Suprapubic skin (tissue), 4 donors: ENCODE measurements around the gene MLPH. TPM values are rescaled to one million over a fixed set of nuclear protein-coding genes. Genes with fewer than 3 reads are reported as not detected.

ENCODE experiments used
- DNase-seq, 2 donors: peaks; one replicate each; pipeline ENCODE4 v3.0.0-alpha.2; 2019; ENCODE audit warnings: low spot score in 2 of 2
- H3K27ac ChIP-seq: fragments of 200-600 bp; sonication (generic); one replicate; pipeline ENCODE4 v1.5.1; 2019
- H3K27me3 ChIP-seq: fragments of 200-600 bp; sonication (generic); one replicate; pipeline ENCODE4 v1.5.1; 2019
- H3K36me3 ChIP-seq: fragments of 200-600 bp; sonication (generic); one replicate; pipeline ENCODE4 v1.5.1; 2019
- H3K4me1 ChIP-seq: fragments of 200-600 bp; sonication (generic); one replicate; pipeline ENCODE4 v1.5.1; 2019
- H3K4me3 ChIP-seq: fragments of 200-600 bp; sonication (generic); one replicate; pipeline ENCODE4 v1.5.1; 2019; ENCODE audit warnings: mild to moderate bottlenecking
- H3K9me3 ChIP-seq: fragments of 200-600 bp; sonication (generic); one replicate; pipeline ENCODE4 v1.5.1; 2019
- EP300 ChIP-seq: sonication (generic); formaldehyde crosslinking; IDR thresholded peaks from one replicate; pipeline ENCODE4 v1.6.1; 2017; ENCODE audit warnings: antibody characterized with exemption
- POLR2A ChIP-seq, 2 donors: fragments of 450-650 bp; IDR thresholded peaks; one replicate each; pipeline ENCODE4 v1.6.1; 2017; ENCODE audit warnings: antibody characterized with exemption in 2 of 2, mild to moderate bottlenecking in 2 of 2, moderate library complexity in 2 of 2
- POLR2AphosphoS5 ChIP-seq, 3 donors: sonication (generic); formaldehyde crosslinking; IDR thresholded peaks; one replicate each; pipeline ENCODE4 v1.6.1; 2017; ENCODE audit warnings: antibody characterized with exemption in 3 of 3
- WGBS: methylation state at CpG from one replicate; pipeline ENCODE4 v1.1.5; 2018; 5-methylcytosine and 5-hydroxymethylcytosine counted together
- total RNA-seq, 4 donors: library from RNA; depleted of rRNA; stranded (reverse); fragments of >200 nt; gene quantifications; one replicate each; pipeline ENCODE4 v1.1.0, GENCODE V29; 2016
- TF ChIP-seq, protein P1 (sequence below), 2 donors: fragments of 200-600 bp in 1 of 2; fragments of 450-650 bp in 1 of 2; sonication (generic) in 1 of 2; IDR thresholded peaks; one replicate each; pipeline ENCODE4 v1.5.1; 2016 to 2019; ENCODE audit warnings: antibody characterized with exemption in 2 of 2, mild to moderate bottlenecking in 1 of 2, moderate library complexity in 1 of 2

MLPH gene
- total RNA-seq, 4 donors from 2014 or later: 8.8 to 41.1 (median 24.4) TPM

DNA sequence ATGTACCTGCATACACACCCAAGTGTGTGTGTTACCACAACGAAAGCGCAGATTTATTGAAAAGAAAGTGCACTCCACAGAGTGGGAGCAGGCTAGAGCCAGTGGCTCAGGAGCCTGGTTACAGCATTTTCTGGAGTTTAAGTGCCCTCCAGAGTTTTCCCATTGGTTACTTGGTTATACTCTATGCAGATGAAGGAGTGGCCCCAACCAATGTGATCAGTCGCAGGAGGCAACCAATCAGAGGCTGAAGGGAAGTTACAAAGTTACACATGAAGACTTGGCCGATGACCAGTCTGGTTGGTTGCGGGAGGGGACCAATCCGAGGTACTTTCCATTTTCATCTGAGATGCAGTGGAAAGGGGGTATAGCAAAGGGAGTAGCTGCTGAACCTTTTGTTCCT, 65.9 kb downstream of the MLPH start:
- Histone ChIP-seq H3K9me3 (peaks cover 7% of the 10 kb centered on the region), H3K27ac (no peak overlapping the region), H3K36me3 (peaks cover 12% of the 10 kb centered on the region), H3K27me3 (no peaks in the 10 kb centered on the region), H3K4me3 (no peak overlapping the region), H3K4me1 (peaks cover 2% of the 10 kb centered on the region)
- no peak for DNase-seq
- 93% methylated on average over 4 of the region's 6 CpGs for WGBS
- TF ChIP-seq EP300 (no peak), POLR2AphosphoS5 (IDR thresholded peaks at IDR 0.05) (no peak), POLR2A (IDR thresholded peaks at IDR 0.05) (no peak)
- TF ChIP-seq, protein P1, sequence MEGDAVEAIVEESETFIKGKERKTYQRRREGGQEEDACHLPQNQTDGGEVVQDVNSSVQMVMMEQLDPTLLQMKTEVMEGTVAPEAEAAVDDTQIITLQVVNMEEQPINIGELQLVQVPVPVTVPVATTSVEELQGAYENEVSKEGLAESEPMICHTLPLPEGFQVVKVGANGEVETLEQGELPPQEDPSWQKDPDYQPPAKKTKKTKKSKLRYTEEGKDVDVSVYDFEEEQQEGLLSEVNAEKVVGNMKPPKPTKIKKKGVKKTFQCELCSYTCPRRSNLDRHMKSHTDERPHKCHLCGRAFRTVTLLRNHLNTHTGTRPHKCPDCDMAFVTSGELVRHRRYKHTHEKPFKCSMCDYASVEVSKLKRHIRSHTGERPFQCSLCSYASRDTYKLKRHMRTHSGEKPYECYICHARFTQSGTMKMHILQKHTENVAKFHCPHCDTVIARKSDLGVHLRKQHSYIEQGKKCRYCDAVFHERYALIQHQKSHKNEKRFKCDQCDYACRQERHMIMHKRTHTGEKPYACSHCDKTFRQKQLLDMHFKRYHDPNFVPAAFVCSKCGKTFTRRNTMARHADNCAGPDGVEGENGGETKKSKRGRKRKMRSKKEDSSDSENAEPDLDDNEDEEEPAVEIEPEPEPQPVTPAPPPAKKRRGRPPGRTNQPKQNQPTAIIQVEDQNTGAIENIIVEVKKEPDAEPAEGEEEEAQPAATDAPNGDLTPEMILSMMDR (IDR thresholded peaks at IDR 0.05): no peak

DNA sequence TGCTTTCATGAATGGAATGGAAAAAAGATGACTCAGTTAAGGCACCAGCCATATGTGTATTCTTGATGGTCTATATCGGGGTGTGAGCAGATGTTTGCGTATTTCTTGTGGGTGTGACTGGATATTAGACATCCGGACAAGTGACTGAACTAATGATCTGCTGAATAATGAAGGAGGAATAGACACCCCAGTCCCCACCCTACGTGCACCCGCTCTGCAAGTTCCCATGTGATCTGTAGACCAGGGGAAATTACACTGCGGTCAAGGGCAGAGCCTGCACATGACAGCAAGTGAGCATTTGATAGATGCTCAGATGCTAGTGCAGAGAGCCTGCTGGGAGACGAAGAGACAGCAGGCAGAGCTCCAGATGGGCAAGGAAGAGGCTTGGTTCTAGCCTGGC, 66.9 kb downstream of the MLPH start:
- Histone ChIP-seq H3K36me3 (peaks cover 12% of the 10 kb centered on the region), H3K27ac (no peak overlapping the region), H3K4me3 (no peak overlapping the region), H3K4me1 (peaks cover 7% of the 10 kb centered on the region), H3K9me3 (peaks cover 7% of the 10 kb centered on the region), H3K27me3 (no peaks in the 10 kb centered on the region)
- DNase-seq: no peak
- TF ChIP-seq EP300 (no peak), POLR2AphosphoS5 (IDR thresholded peaks at IDR 0.05) (no peak), POLR2A (IDR thresholded peaks at IDR 0.05) (no peak)
- TF ChIP-seq, protein P1 (IDR thresholded peaks at IDR 0.05): no peak
- 75% methylated on average over 7 of the region's 7 CpGs for WGBS

DNA sequence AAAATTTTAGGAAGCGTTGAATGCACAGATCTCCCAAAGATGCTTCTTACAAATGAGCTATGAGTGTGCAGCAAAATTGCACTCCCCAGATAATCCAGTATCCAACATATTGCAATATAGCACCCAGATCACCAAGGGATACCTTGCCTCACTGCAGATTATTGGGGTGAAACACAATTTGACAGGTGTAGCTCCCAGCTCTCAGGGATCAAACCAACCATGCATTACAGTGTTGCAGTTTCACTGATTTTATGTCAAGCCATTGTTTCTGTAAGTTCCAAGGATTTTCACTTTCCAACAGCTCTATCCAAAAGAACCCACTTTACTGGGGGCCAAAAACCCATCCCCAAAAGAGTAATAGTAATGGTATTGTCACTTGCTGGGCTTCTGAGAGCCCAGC, 68.5 kb downstream of the MLPH start:
- 97% methylated on average over 1 of the region's 1 CpG for WGBS
- peaks cover 7% of the 10 kb centered on the region for H3K9me3 ChIP-seq
- H3K4me1 ChIP-seq: peaks cover 17% of the 10 kb centered on the region
- no peaks in the 10 kb centered on the region for H3K27me3 ChIP-seq
- DNase-seq: no peak
- no peak overlapping the region for H3K4me3 ChIP-seq
- H3K36me3 ChIP-seq: peaks cover 12% of the 10 kb centered on the region
- TF ChIP-seq POLR2A (IDR thresholded peaks at IDR 0.05): no peak
- TF ChIP-seq EP300: no peak
- TF ChIP-seq, protein P1 (IDR thresholded peaks at IDR 0.05): no peak
- no peak for TF ChIP-seq POLR2AphosphoS5 (IDR thresholded peaks at IDR 0.05)
- H3K27ac ChIP-seq: no peak overlapping the region

DNA sequence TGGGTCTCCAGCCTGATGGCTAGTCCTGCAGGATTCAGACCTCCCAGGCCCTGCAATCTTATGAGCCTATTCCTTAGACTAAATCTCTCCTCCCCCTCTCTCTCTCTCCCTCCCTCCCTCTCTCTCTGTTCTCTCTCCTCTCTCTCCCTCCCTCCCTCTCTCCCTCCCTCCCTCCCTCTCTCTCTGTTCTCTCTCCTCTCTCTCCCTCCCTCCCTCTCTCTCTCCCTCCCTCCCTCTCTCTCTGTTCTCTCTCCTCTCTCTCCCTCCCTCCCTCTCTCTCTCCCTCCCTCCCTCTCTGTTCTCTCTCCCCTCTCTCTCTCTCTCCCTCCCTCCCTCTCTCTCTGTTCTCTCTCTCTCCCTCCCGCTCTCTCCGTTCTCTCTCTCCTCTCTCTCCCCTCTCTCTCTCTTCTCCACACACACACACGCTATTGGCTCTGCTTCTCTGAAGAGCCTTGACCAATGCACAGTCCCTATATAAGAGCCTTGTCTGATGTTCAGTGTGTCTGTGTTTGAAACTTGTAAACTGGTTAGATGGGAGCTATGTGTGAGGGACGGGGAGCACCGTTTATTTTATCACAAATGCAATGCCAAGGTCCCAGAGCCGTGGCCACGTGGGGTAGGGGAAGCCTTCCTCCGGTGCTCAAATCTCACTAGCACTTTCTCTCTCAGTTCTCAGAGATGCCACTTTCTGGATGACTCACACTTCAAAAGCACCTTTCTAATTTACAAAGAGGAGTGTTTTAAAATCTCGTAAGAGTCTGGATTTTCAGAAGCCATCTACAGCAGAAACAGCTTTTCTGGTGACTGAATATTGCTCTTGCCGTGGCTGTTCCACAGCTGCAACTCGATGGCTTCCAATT, 70.0 kb downstream of the MLPH start:
- H3K36me3 ChIP-seq: peaks cover 12% of the 10 kb centered on the region
- H3K4me3 ChIP-seq: no peak overlapping the region
- peaks cover 7% of the 10 kb centered on the region for H3K9me3 ChIP-seq
- DNase-seq: no peak
- no peaks in the 10 kb centered on the region for H3K27me3 ChIP-seq
- WGBS: 70% methylated on average over 11 of the region's 11 CpGs
- H3K27ac ChIP-seq: no peak overlapping the region
- no peak for TF ChIP-seq POLR2A (IDR thresholded peaks at IDR 0.05)
- TF ChIP-seq, protein P1 (IDR thresholded peaks at IDR 0.05): no peak
- no peak for TF ChIP-seq POLR2AphosphoS5 (IDR thresholded peaks at IDR 0.05)
- TF ChIP-seq EP300: no peak
- H3K4me1 ChIP-seq: peaks cover 17% of the 10 kb centered on the region

DNA sequence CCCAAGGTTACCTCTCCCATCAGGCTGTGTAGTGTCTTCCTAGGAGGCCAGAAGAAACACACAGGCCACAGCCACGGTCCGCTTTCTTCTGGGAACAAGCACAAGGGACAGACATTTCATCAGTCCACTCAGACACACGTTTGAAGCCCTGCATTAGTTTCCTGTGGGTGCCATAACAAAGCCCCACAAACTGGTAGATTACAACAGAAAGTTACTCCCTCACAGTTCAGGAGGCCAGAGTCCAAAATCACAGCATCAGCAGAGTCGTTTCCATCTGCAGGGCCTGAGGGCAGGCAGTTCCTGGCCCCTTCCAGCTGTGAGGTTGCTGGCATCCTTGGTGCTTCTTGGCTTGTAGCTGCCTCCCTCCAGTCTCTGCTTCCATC, 70.6 kb downstream of the MLPH start:
- TF ChIP-seq, protein P1 (IDR thresholded peaks at IDR 0.05): no peak
- TF ChIP-seq EP300 (no peak), POLR2A (IDR thresholded peaks at IDR 0.05) (no peak)
- H3K27me3 ChIP-seq: no peaks in the 10 kb centered on the region
- WGBS: 49% methylated on average over 4 of the region's 4 CpGs
- peaks cover 12% of the 10 kb centered on the region for H3K36me3 ChIP-seq
- no peak for DNase-seq
- peaks cover 17% of the 10 kb centered on the region for H3K4me1 ChIP-seq
- H3K9me3 ChIP-seq: peaks cover 7% of the 10 kb centered on the region
- no peak overlapping the region for H3K27ac ChIP-seq
- H3K4me3 ChIP-seq: no peak overlapping the region
